HCT116 (cell line): ENCODE measurements around the gene DAPK2. TPM values are rescaled to one million over a fixed set of nuclear protein-coding genes. Genes with fewer than 3 reads are reported as not detected.

Source experiments
- ATAC-seq: fragments of 200-7000 bp; cut with Tn5 transposase; 2 replicates; pipeline ENCODE4 v1.9.1; 2020; ENCODE audit warnings: mild to moderate bottlenecking, moderate library complexity
- BruUV-seq: library from RNA; stranded (reverse); fragments of 400-500 nt; replicated peaks from 2 replicates; lab custom pipeline; 2021; lab: Mats Ljungman, UMichigan
- CTCF ChIA-PET: fragments of 300-600 bp; sonication (Branson Sonifier 250); formaldehyde crosslinking; loops from one replicate; lab custom pipeline; 2021; ENCODE audit warnings: antibody characterized with exemption; lab: Charles Lee
- POLR2A ChIA-PET: fragments of 300-600, 350-600 bp; sonication (Branson Sonifier 250); formaldehyde crosslinking; loops from one replicate; lab custom pipeline; 2021; ENCODE audit warnings: antibody characterized with exemption; lab: Charles Lee
- RAD21 ChIA-PET, 2 experiments: fragments of 300-600 bp; sonication (Branson Sonifier 250); formaldehyde crosslinking; loops; one replicate each; lab custom pipeline; 2023; ENCODE audit warnings: low total read pairs in 2 of 2; ENCODE audit not compliant: uncharacterized antibody in 2 of 2, unreplicated experiment in 2 of 2, low non-redundant PET in 1 of 2; lab: Charles Lee
- DNase-seq: peaks from one replicate; pipeline ENCODE4 v3.0.0-alpha.2; 2010; ENCODE audit warnings: low read depth, low spot score
- H2AFZ ChIP-seq: fragments of 200-600 bp; shearing (Covaris generic), sonication (generic); 2 replicates; pipeline ENCODE4 v1.6.1; 2017; ENCODE audit warnings: low read depth, mixed run types, mixed read lengths, antibody characterized with exemption, low read length; ENCODE audit not compliant: poor library complexity, severe bottlenecking
- H3K27ac ChIP-seq: 2 replicates; pipeline ENCODE4 v1.5.1; 2012; ENCODE audit warnings: low read depth, low read length
- H3K27me3 ChIP-seq: fragments of 200-600 bp; sonication (generic); 2 replicates; pipeline ENCODE4 v1.6.1; 2016; ENCODE audit warnings: mixed run types, low read length, mixed read lengths; ENCODE audit not compliant: insufficient read depth
- H3K36me3 ChIP-seq, 2 experiments: fragments of 200-500 bp in 1 of 2; fragments of 200-600 bp in 1 of 2; sonication (Bioruptor generic) in 1 of 2; sonication (generic) in 1 of 2; 2 replicates each; pipeline versions ENCODE4 v1.5.1 to v1.6.1; 2014 to 2016; ENCODE audit warnings: low read length in 2 of 2, inconsistent platforms in 1 of 2, mixed read lengths in 1 of 2, mixed run types in 1 of 2; ENCODE audit not compliant: insufficient read depth in 2 of 2, control insufficient read depth in 1 of 2
- H3K4me1 ChIP-seq, 2 experiments: fragments of 200-600 bp in 1 of 2; sonication (generic) in 1 of 2; 2 replicates each; pipeline versions ENCODE4 v1.5.1 to v1.6.1; 2012 to 2017; ENCODE audit warnings: low read length in 2 of 2, inconsistent platforms in 1 of 2, mild to moderate bottlenecking in 1 of 2, mixed read lengths in 1 of 2, mixed run types in 1 of 2, moderate library complexity in 1 of 2; ENCODE audit not compliant: insufficient read depth in 2 of 2, control insufficient read depth in 1 of 2
- H3K4me2 ChIP-seq: fragments of 200-600 bp; sonication (generic); 2 replicates; pipeline ENCODE4 v1.6.1; 2017; ENCODE audit warnings: mixed run types, low read length, mixed read lengths
- H3K4me3 ChIP-seq, 2 experiments: fragments of 200-600 bp in 1 of 2; sonication (generic) in 1 of 2; replicated peaks in 1 of 2; 2 replicates each; pipeline ENCODE4 v1.5.1; 2011 to 2016; ENCODE audit warnings: low read length in 2 of 2, control low read depth in 1 of 2, low read depth in 1 of 2, mild to moderate bottlenecking in 1 of 2, mixed read lengths in 1 of 2, mixed run types in 1 of 2
- H3K79me2 ChIP-seq: fragments of 200-600 bp; sonication (generic); 2 replicates; pipeline ENCODE4 v1.6.1; 2017; ENCODE audit warnings: mild to moderate bottlenecking, mixed run types, low read length, moderate library complexity, mixed read lengths; ENCODE audit not compliant: insufficient read depth
- H3K9ac ChIP-seq: fragments of 200-600 bp; sonication (generic); 2 replicates; pipeline ENCODE4 v1.6.1; 2016; ENCODE audit warnings: low read length, mixed read lengths
- H3K9me2 ChIP-seq: fragments of 200-600 bp; sonication (generic), shearing (Covaris generic); 2 replicates; pipeline ENCODE4 v1.6.1; 2017; ENCODE audit warnings: mixed run types, mild to moderate bottlenecking, moderate library complexity; ENCODE audit not compliant: insufficient read depth
- H3K9me3 ChIP-seq, 2 experiments: fragments of 200-500 bp in 1 of 2; fragments of 200-600 bp in 1 of 2; sonication (Bioruptor generic) in 1 of 2; sonication (generic) in 1 of 2; 2 replicates each; pipeline ENCODE4 v1.6.1; 2014 to 2017; ENCODE audit warnings: low read length in 2 of 2, mixed read lengths in 2 of 2, inconsistent platforms in 1 of 2, low read depth in 1 of 2, mild to moderate bottlenecking in 1 of 2, mixed run types in 1 of 2, moderate library complexity in 1 of 2; ENCODE audit not compliant: control insufficient read depth in 1 of 2, insufficient read depth in 1 of 2
- H4K20me1 ChIP-seq: fragments of 200-600 bp; sonication (generic), shearing (Covaris generic); 2 replicates; pipeline ENCODE4 v1.6.1; 2017; ENCODE audit warnings: mixed run types, mild to moderate bottlenecking, moderate library complexity; ENCODE audit not compliant: insufficient read depth
- CBX3 ChIP-seq: IDR thresholded peaks from 2 replicates; pipeline ENCODE4 v1.6.1; 2012; ENCODE audit warnings: low read depth
- EGR1 ChIP-seq: IDR thresholded peaks from 2 replicates; pipeline ENCODE4 v1.6.1; 2012; ENCODE audit warnings: low read depth
- ELF1 ChIP-seq: IDR thresholded peaks from 2 replicates; pipeline ENCODE4 v1.6.1; 2012; ENCODE audit warnings: low read depth, borderline replicate concordance
- JUND ChIP-seq: IDR thresholded peaks from 2 replicates; pipeline ENCODE4 v1.6.1; 2012
- POLR2AphosphoS5 ChIP-seq: IDR thresholded peaks from 2 replicates; pipeline ENCODE4 v1.6.1; 2011; ENCODE audit warnings: mild to moderate bottlenecking, low read depth, low read length, moderate library complexity
- SRF ChIP-seq: IDR thresholded peaks from 2 replicates; pipeline ENCODE4 v1.6.1; 2012; ENCODE audit warnings: low read depth
- intact Hi-C: fragments of 100-400 bp; cut with micrococcal nuclease; formaldehyde crosslinking; loops from 2 replicates; pipeline ENCODE4 v1.10.0; 2022
- total RNA-seq: library from RNA; stranded (reverse); gene quantifications from one replicate; pipeline ENCODE4 v1.2.1, GENCODE V29; 2021; ENCODE audit not compliant: unreplicated experiment
- TF ChIP-seq, protein P1 (sequence below): IDR thresholded peaks from 2 replicates; pipeline ENCODE4 v1.6.1; 2012
- TF ChIP-seq, protein P2 (sequence below): IDR thresholded peaks from 2 replicates; pipeline ENCODE4 v1.6.1; 2012; ENCODE audit warnings: low read depth

DAPK2 gene
- total RNA-seq, 1 experiment from 2014 or later = 4.8 TPM

GRCh38 chr15:63953524-63953923 lies 92.8 kb downstream of the DAPK2 start:
- Histone ChIP-seq H3K4me2 (no peak overlapping the region), H3K9me3 (no peaks in the 10 kb centered on the region), H2AFZ (no peak overlapping the region), H3K4me1 (peaks cover 0 to 7% of the 10 kb centered on the region in 2 experiments; a peak in 1 of 4 replicates), H3K36me3 (no peaks in the 10 kb centered on the region), H3K9me2 (no peaks in the 10 kb centered on the region), H3K9ac (no peak overlapping the region), H3K27me3 (no peaks in the 10 kb centered on the region), H3K79me2 (no peaks in the 10 kb centered on the region), H4K20me1 (no peaks in the 10 kb centered on the region), H3K27ac (no peak overlapping the region), H3K4me3 (no peak overlapping the region)
- ATAC-seq (no peak), DNase-seq (no peak)
- no TSS peak for BruUV-seq
- no peak for TF ChIP-seq POLR2AphosphoS5
- TF ChIP-seq EGR1 = no peak
- TF ChIP-seq, protein P1, sequence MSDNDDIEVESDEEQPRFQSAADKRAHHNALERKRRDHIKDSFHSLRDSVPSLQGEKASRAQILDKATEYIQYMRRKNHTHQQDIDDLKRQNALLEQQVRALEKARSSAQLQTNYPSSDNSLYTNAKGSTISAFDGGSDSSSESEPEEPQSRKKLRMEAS = no peak
- TF ChIP-seq, protein P2, sequence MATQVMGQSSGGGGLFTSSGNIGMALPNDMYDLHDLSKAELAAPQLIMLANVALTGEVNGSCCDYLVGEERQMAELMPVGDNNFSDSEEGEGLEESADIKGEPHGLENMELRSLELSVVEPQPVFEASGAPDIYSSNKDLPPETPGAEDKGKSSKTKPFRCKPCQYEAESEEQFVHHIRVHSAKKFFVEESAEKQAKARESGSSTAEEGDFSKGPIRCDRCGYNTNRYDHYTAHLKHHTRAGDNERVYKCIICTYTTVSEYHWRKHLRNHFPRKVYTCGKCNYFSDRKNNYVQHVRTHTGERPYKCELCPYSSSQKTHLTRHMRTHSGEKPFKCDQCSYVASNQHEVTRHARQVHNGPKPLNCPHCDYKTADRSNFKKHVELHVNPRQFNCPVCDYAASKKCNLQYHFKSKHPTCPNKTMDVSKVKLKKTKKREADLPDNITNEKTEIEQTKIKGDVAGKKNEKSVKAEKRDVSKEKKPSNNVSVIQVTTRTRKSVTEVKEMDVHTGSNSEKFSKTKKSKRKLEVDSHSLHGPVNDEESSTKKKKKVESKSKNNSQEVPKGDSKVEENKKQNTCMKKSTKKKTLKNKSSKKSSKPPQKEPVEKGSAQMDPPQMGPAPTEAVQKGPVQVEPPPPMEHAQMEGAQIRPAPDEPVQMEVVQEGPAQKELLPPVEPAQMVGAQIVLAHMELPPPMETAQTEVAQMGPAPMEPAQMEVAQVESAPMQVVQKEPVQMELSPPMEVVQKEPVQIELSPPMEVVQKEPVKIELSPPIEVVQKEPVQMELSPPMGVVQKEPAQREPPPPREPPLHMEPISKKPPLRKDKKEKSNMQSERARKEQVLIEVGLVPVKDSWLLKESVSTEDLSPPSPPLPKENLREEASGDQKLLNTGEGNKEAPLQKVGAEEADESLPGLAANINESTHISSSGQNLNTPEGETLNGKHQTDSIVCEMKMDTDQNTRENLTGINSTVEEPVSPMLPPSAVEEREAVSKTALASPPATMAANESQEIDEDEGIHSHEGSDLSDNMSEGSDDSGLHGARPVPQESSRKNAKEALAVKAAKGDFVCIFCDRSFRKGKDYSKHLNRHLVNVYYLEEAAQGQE = no peak
- no peak for TF ChIP-seq ELF1
- no peak for TF ChIP-seq SRF
- no peak for TF ChIP-seq JUND
- no peak for TF ChIP-seq CBX3
- ChIA-PET RAD21 (no interaction called here), CTCF (interaction anchor here (0.9 kb wide), 1 partner anchor 8 kb away, joined by 4 read pairs; no protein-coding TSS in a partner anchor), POLR2A (interaction anchor here (0.6 kb wide), 1 partner anchor 141 kb away, joined by 3 read pairs; no protein-coding TSS in a partner anchor)
- intact Hi-C loops = no loop called here
